CD4-positive, alpha-beta T cell (primary cell): ENCODE measurements around the gene TSHZ2. TPM values are rescaled to one million over a fixed set of nuclear protein-coding genes. Genes with fewer than 3 reads are reported as not detected.

Experiments used
- ATAC-seq: fragments of 200-7000 bp; cut with Tn5 transposase; one replicate; pipeline ENCODE4 v1.10.0; 2022; ENCODE audit warnings: mild to moderate bottlenecking; ENCODE audit not compliant: poor library complexity
- CTCF ChIA-PET: fragments of 350-600 bp; sonication (Branson Sonifier 250); formaldehyde crosslinking; loops from one replicate; lab custom pipeline; 2021; ENCODE audit warnings: antibody characterized with exemption, inconsistent platforms; lab: Charles Lee
- POLR2A ChIA-PET: fragments of 350-600 bp; sonication (Branson Sonifier 250); formaldehyde crosslinking; loops from one replicate; lab custom pipeline; 2021; ENCODE audit warnings: antibody characterized with exemption, inconsistent platforms; lab: Charles Lee
- DNase-seq, 14 experiments: peaks; one replicate each; pipeline ENCODE4 v3.0.0-alpha.2; 2013 to 2020; ENCODE audit warnings: mixed read lengths in 2 of 14
- H3K27ac ChIP-seq, 2 donors: one replicate each; pipeline versions ENCODE4 v1.5.1 to v1.7.0; 2013; ENCODE audit warnings: low read length in 2 of 2, low read depth in 1 of 2, mild to moderate bottlenecking in 1 of 2
- H3K27me3 ChIP-seq, 2 experiments: 1 replicate in 1 of 2; 2 replicates in 1 of 2; pipeline versions ENCODE4 v1.6.1 to v1.7.0; 2013; ENCODE audit warnings: low read length in 2 of 2, control low read depth in 1 of 2, mild to moderate bottlenecking in 1 of 2, moderate library complexity in 1 of 2; ENCODE audit not compliant: insufficient read depth in 2 of 2, control insufficient read depth in 1 of 2
- H3K36me3 ChIP-seq: one replicate; pipeline ENCODE4 v1.6.1; 2013; ENCODE audit warnings: low read length, control low read depth; ENCODE audit not compliant: insufficient read depth
- H3K4me1 ChIP-seq: one replicate; pipeline ENCODE4 v1.6.1; 2013; ENCODE audit warnings: low read length, control low read depth; ENCODE audit not compliant: insufficient read depth
- H3K4me3 ChIP-seq: one replicate; pipeline ENCODE4 v1.5.1; 2013; ENCODE audit warnings: mild to moderate bottlenecking, low read length, moderate library complexity
- H3K9me3 ChIP-seq, 2 experiments: 1 replicate in 1 of 2; 2 replicates in 1 of 2; pipeline versions ENCODE4 v1.6.1 to v1.7.0; 2013; ENCODE audit warnings: low read length in 2 of 2, mild to moderate bottlenecking in 2 of 2, control low read depth in 1 of 2, moderate library complexity in 1 of 2; ENCODE audit not compliant: control insufficient read depth in 1 of 2, insufficient read depth in 1 of 2
- H3K27ac Mint-ChIP-seq: one replicate; pipeline ENCODE4 v1.8.0; 2020; ENCODE audit warnings: mixed read lengths
- H3K27me3 Mint-ChIP-seq: one replicate; pipeline ENCODE4 v1.8.0; 2021; ENCODE audit warnings: mixed read lengths
- H3K36me3 Mint-ChIP-seq: one replicate; pipeline ENCODE4 v1.8.0; 2021; ENCODE audit warnings: low read depth, mixed read lengths
- H3K4me1 Mint-ChIP-seq: one replicate; pipeline ENCODE4 v1.8.0; 2021; ENCODE audit warnings: low read depth, mixed read lengths
- H3K4me3 Mint-ChIP-seq: one replicate; pipeline ENCODE4 v1.8.0; 2020; ENCODE audit warnings: mild to moderate bottlenecking, mixed read lengths
- H3K9me3 Mint-ChIP-seq: one replicate; pipeline ENCODE4 v1.8.0; 2020; ENCODE audit warnings: mixed read lengths
- CTCF ChIP-seq: fragments of 200-600 bp; IDR thresholded peaks from one replicate; pipeline ENCODE4 v1.8.0; 2022; ENCODE audit warnings: antibody characterized with exemption, mild to moderate bottlenecking
- intact Hi-C, 2 experiments: fragments of 100-400 bp; cut with DNase I in 1 of 2; cut with micrococcal nuclease in 1 of 2; formaldehyde crosslinking; loops; one replicate each; pipeline versions ENCODE4 v1.15.1 to v1.9.0; 2023 to 2025; cut with DNase I, micrococcal nuclease
- total RNA-seq, 174 experiments: library from RNA in 2 of 174; stranded (reverse) in 2 of 174; gene quantifications; one replicate each; pipeline ENCODE4 v1.2.3 and lab custom pipeline; 2021 to 2026

The TSHZ2 gene
- total RNA-seq, 2 experiments from 2014 or later = 26.1 to 27.4 TPM

- Mint-ChIP-seq H3K4me1 (no peaks in the 10 kb centered on the region), H3K9me3 (no peaks in the 10 kb centered on the region), H3K36me3 (no peaks in the 10 kb centered on the region), H3K4me3 (no peak overlapping the region), H3K27me3 (no peaks in the 10 kb centered on the region), H3K27ac (no peak overlapping the region)
- H3K4me1 ChIP-seq = no peaks in the 10 kb centered on the region
- no peak for ATAC-seq
- no peak overlapping the region for H3K4me3 ChIP-seq
- DNase-seq = no peak
- ChIA-PET CTCF (no interaction called here), POLR2A (no interaction called here)
- no peak for TF ChIP-seq CTCF
- no peak overlapping the region for H3K27ac ChIP-seq
- H3K27me3 ChIP-seq = no peaks in the 10 kb centered on the region
- no peaks in the 10 kb centered on the region for H3K9me3 ChIP-seq
- intact Hi-C loops = no loop called here
- H3K36me3 ChIP-seq = no peaks in the 10 kb centered on the region
These were observed 326.1 kb downstream of the TSHZ2 start for GRCh38 chr20:53298260-53298659.

GRCh38 chr20:53298911-53299310 lies 326.8 kb downstream of the TSHZ2 start:
- no peak overlapping the region for H3K27ac Mint-ChIP-seq
- CTCF ChIA-PET = no interaction called here
- no peak for DNase-seq

GRCh38 chr20:53299831-53300230 lies 327.7 kb downstream of the TSHZ2 start:
- ChIA-PET POLR2A (no interaction called here), CTCF (no interaction called here)
- no peak for ATAC-seq
- DNase-seq = no peak
- no peak overlapping the region for H3K4me3 ChIP-seq
- no peaks in the 10 kb centered on the region for H3K27me3 ChIP-seq
- no peak overlapping the region for H3K27ac ChIP-seq
- Mint-ChIP-seq H3K9me3 (no peaks in the 10 kb centered on the region), H3K27ac (no peak overlapping the region), H3K4me1 (no peaks in the 10 kb centered on the region), H3K4me3 (no peak overlapping the region), H3K36me3 (no peaks in the 10 kb centered on the region), H3K27me3 (no peaks in the 10 kb centered on the region)
- no peaks in the 10 kb centered on the region for H3K4me1 ChIP-seq
- intact Hi-C loops = no loop called here
- TF ChIP-seq CTCF = no peak
- no peaks in the 10 kb centered on the region for H3K36me3 ChIP-seq
- no peaks in the 10 kb centered on the region for H3K9me3 ChIP-seq

More at GRCh38 chr20:53298911-53299310, 326.8 kb downstream of the TSHZ2 start:
- Mint-ChIP-seq H3K4me1 (no peaks in the 10 kb centered on the region), H3K36me3 (no peaks in the 10 kb centered on the region), H3K4me3 (no peak overlapping the region), H3K27me3 (no peaks in the 10 kb centered on the region), H3K9me3 (no peaks in the 10 kb centered on the region)
- H3K27me3 ChIP-seq = no peaks in the 10 kb centered on the region
- intact Hi-C loops = no loop called here
- POLR2A ChIA-PET = no interaction called here
- no peak overlapping the region for H3K27ac ChIP-seq
- TF ChIP-seq CTCF = no peak
- H3K9me3 ChIP-seq = no peaks in the 10 kb centered on the region
- no peak for ATAC-seq
- no peak overlapping the region for H3K4me3 ChIP-seq
- no peaks in the 10 kb centered on the region for H3K4me1 ChIP-seq
- H3K36me3 ChIP-seq = no peaks in the 10 kb centered on the region
